AG04449 (cell line): ENCODE measurements around the gene VN1R4.
"Not testable (repeated sequence)": the region's sequence is repeated elsewhere in the genome, so short reads cannot be mapped to it uniquely, and the experiment has no call there.

Experiments used
- CTCF ChIA-PET: fragments of 350-600 bp; formaldehyde crosslinking; extraction: SDS; loops from one replicate; lab custom pipeline; 2021; ENCODE audit warnings: antibody characterized with exemption; lab: Yijun Ruan, JAX
- POLR2A ChIA-PET: fragments of 400-600, 350-600 bp; formaldehyde crosslinking; extraction: SDS; loops from one replicate; lab custom pipeline; 2020; ENCODE audit warnings: antibody characterized with exemption, inconsistent platforms; lab: Yijun Ruan, JAX
- DNase-seq: peaks from one replicate; pipeline ENCODE4 v3.0.0-alpha.2; 2010; ENCODE audit warnings: low read depth, low spot score
- H3K4me3 ChIP-seq: 2 replicates; pipeline ENCODE4 v1.5.1; 2011; ENCODE audit warnings: low read depth, mild to moderate bottlenecking, control low read depth, low read length
- TF ChIP-seq, protein P1 (sequence below): IDR thresholded peaks from one replicate; pipeline ENCODE4 v1.5.1; 2011; ENCODE audit warnings: mild to moderate bottlenecking, moderate library complexity, low read length, control low read depth, inconsistent platforms; ENCODE audit not compliant: insufficient read depth; ENCODE audit errors: missing control alignments

Gene VN1R4

DNA sequence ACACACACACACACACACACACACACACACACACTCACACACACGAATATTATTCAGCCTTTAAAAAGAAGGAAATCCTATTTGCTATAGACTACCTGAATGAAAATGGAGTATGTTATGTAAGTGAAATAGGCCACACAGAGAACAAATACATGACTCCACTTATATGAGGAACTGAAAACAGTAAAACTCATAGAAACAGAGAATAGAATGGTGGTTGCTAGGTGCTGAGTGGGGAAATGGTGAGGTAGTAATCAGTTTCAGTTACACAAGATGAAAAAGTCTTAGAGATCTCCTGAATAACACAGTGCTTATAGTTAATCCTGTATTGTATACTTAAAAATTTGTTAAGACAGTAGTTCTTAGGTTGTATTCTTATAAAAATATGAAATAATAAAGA is 21.0 kb downstream of the VN1R4 start:
- CTCF ChIA-PET = no interaction called here
- TF ChIP-seq, protein P1, sequence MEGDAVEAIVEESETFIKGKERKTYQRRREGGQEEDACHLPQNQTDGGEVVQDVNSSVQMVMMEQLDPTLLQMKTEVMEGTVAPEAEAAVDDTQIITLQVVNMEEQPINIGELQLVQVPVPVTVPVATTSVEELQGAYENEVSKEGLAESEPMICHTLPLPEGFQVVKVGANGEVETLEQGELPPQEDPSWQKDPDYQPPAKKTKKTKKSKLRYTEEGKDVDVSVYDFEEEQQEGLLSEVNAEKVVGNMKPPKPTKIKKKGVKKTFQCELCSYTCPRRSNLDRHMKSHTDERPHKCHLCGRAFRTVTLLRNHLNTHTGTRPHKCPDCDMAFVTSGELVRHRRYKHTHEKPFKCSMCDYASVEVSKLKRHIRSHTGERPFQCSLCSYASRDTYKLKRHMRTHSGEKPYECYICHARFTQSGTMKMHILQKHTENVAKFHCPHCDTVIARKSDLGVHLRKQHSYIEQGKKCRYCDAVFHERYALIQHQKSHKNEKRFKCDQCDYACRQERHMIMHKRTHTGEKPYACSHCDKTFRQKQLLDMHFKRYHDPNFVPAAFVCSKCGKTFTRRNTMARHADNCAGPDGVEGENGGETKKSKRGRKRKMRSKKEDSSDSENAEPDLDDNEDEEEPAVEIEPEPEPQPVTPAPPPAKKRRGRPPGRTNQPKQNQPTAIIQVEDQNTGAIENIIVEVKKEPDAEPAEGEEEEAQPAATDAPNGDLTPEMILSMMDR = no peak
- DNase-seq = no peak
- POLR2A ChIA-PET = no interaction called here
- no peak overlapping the region for H3K4me3 ChIP-seq

DNA sequence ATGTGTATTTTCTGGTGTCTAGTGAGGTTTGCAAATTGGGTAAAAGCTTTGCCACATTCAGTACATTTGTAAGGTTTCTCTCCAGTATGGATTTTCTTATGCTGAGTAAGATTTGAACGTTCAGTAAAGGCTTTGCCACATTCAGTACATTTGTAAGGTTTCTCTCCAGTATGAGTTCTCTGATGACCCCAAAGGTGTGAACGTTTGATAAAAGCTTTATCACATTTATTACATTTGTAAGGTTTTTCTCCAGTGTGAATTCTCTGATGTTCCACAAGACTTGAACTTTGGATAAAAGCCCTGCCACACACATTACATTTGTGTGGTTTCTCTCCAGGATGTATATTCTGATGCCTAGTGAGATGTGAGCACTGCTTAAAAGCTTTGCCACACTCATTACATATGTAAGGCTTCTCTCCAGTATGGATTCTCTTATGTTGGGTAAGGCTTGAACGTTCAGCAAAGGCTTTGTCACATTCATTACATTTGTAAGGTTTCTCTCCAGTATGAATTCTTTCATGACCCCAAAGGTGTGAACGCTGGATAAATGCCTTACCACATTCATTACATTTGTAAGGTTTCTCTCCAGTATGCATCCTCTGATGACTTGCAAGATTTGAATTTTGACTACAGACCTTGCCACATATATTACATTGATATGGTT is 30.3 kb downstream of the VN1R4 start:
- ChIA-PET POLR2A (no interaction called here), CTCF (interaction anchor here (1.1 kb wide), 1 partner anchor 10 kb away, joined by 3 read pairs; no protein-coding TSS in a partner anchor)
- TF ChIP-seq, protein P1 = no peak
- no peak for DNase-seq
- H3K4me3 ChIP-seq = no peak overlapping the region

GRCh38 chr19:53224606-53225005 is 42.9 kb downstream of the VN1R4 start:
- POLR2A ChIA-PET = no interaction called here
- CTCF ChIA-PET = no interaction called here
- no peak overlapping the region for H3K4me3 ChIP-seq
- TF ChIP-seq, protein P1 = no peak
- DNase-seq = no peak

- DNase-seq, CTCF ChIA-PET, H3K4me3 ChIP-seq, POLR2A ChIA-PET: not testable (repeated sequence)
These were observed 44.8 kb downstream of the VN1R4 start for GRCh38 chr19:53222716-53223115.
